Peyer's patch (tissue), 4 donors: Measurements from ENCODE around the gene SPNS3.

Experiments used
- CTCF ChIP-seq, 6 experiments: fragments of 450-650 bp in 4 of 6; fragments of 200-600 bp in 2 of 6; sonication (generic) in 1 of 6; IDR thresholded peaks; one replicate each; pipeline ENCODE4 v1.5.1; 2017 to 2019; ENCODE audit warnings: antibody characterized with exemption in 6 of 6, mild to moderate bottlenecking in 3 of 6, moderate library complexity in 1 of 6
- POLR2A ChIP-seq, 2 donors: fragments of 450-650 bp; IDR thresholded peaks; one replicate each; pipeline ENCODE4 v1.5.1; 2017; ENCODE audit warnings: antibody characterized with exemption in 2 of 2, mild to moderate bottlenecking in 2 of 2, moderate library complexity in 2 of 2

- TF ChIP-seq CTCF (IDR thresholded peaks at IDR 0.05) (no peak), POLR2A (IDR thresholded peaks at IDR 0.05) (no peak)
These were observed 17.1 kb downstream of the SPNS3 start for GRCh38 chr17:4450710-4451316.
